DMS 273 treated with DMSO at 0.1 percent for 48 hours (cell line): Measurements from ENCODE around the gene NLRP1.

Experiments
- DNase-seq: peaks from one replicate; lab custom pipeline; 2025; lab: John Stamatoyannopoulos, UW

The NLRP1 gene

GRCh38 chr17:5584383-5585286, at the start of gene NLRP1:
Gene NLRP1, minus strand, starts transcription at chr17:5584509. Its CDS starts 552 bp downstream, at chr17:5583957.
- DNase-seq = no peak

- no peak for DNase-seq
These were observed 47.8 kb upstream of the NLRP1 start for GRCh38 chr17:5631958-5632590.

GRCh38 chr17:5630434-5630833, 46.1 kb upstream of the NLRP1 start:
- DNase-seq = no peak

GRCh38 chr17:5629128-5629527, 44.8 kb upstream of the NLRP1 start:
- DNase-seq = no peak

- DNase-seq = no peak
These were observed 44.0 kb upstream of the NLRP1 start for GRCh38 chr17:5628262-5628661.

GRCh38 chr17:5624211-5624610, 39.9 kb upstream of the NLRP1 start:
- DNase-seq = no peak

- DNase-seq = no peak
These were observed 37.4 kb upstream of the NLRP1 start for GRCh38 chr17:5621729-5622128.

GRCh38 chr17:5621026-5621425, 36.7 kb upstream of the NLRP1 start:
- no peak for DNase-seq

GRCh38 chr17:5619088-5619740, 34.9 kb upstream of the NLRP1 start:
- DNase-seq = peak; percentile 100

- DNase-seq = no peak
These were observed 34.2 kb upstream of the NLRP1 start for GRCh38 chr17:5618476-5618875.

GRCh38 chr17:5615476-5615875, 31.2 kb upstream of the NLRP1 start:
- no peak for DNase-seq

- DNase-seq = no peak
These were observed 26.6 kb upstream of the NLRP1 start for GRCh38 chr17:5610956-5611355.

GRCh38 chr17:5608399-5609112, 24.2 kb upstream of the NLRP1 start:
- no peak for DNase-seq

- DNase-seq = no peak
These were observed 23.6 kb upstream of the NLRP1 start for GRCh38 chr17:5607946-5608345.

- no peak for DNase-seq
These were observed 21.1 kb upstream of the NLRP1 start for GRCh38 chr17:5605452-5605851.

- no peak for DNase-seq
These were observed 15.7 kb upstream of the NLRP1 start for GRCh38 chr17:5600041-5600440.

- no peak for DNase-seq
These were observed 14.1 kb upstream of the NLRP1 start for GRCh38 chr17:5598457-5598856.

- DNase-seq = no peak
These were observed 12.1 kb upstream of the NLRP1 start for GRCh38 chr17:5596421-5596820.

GRCh38 chr17:5595831-5596230, 11.5 kb upstream of the NLRP1 start:
- DNase-seq = no peak

- DNase-seq = no peak
These were observed 8.1 kb upstream of the NLRP1 start for GRCh38 chr17:5592382-5592781.

GRCh38 chr17:5591966-5592365, 7.7 kb upstream of the NLRP1 start:
- DNase-seq = no peak

GRCh38 chr17:5588584-5588983, 4.3 kb upstream of the NLRP1 start:
- no peak for DNase-seq
